Natural killer cell treated with Interleukin-12 subunit alpha and Interleukin-12 subunit beta and Interleukin-15 and Interleukin-18, amount 100 ng/mL, for 72 hours (primary cell): ENCODE data around the gene GPN2. TPM values are rescaled to one million over a fixed set of nuclear protein-coding genes. Genes with fewer than 3 reads are reported as not detected.

Experiments
- ATAC-seq, 2 donors: fragments of 150-1000 bp; cut with Tn5 transposase in 1 of 2; sonication (Bioruptor Pico), chemical (Tn5 transposase) in 1 of 2; 2 replicates each; pipeline ENCODE4 v1.10.0; 2021
- DNase-seq: peaks from one replicate; pipeline ENCODE4 v3.0.0; 2022; ENCODE audit warnings: low spot score
- H3K27ac Mint-ChIP-seq, 2 donors: 1 replicate in 1 of 2; 2 replicates in 1 of 2; pipeline ENCODE4 v1.8.0; 2022; ENCODE audit warnings: mixed read lengths in 2 of 2, mild to moderate bottlenecking in 1 of 2, moderate library complexity in 1 of 2
- H3K27me3 Mint-ChIP-seq, 2 donors: 1 replicate in 1 of 2; 2 replicates in 1 of 2; pipeline ENCODE4 v1.8.0; 2022; ENCODE audit warnings: mixed read lengths in 2 of 2
- H3K36me3 Mint-ChIP-seq: one replicate; pipeline ENCODE4 v1.8.0; 2022; ENCODE audit warnings: mixed read lengths
- H3K4me1 Mint-ChIP-seq, 2 donors: 1 replicate in 1 of 2; 2 replicates in 1 of 2; pipeline ENCODE4 v1.8.0; 2022; ENCODE audit warnings: low read depth in 2 of 2, mixed read lengths in 2 of 2, mild to moderate bottlenecking in 1 of 2
- H3K4me3 Mint-ChIP-seq: one replicate; pipeline ENCODE4 v1.8.0; 2022; ENCODE audit warnings: mixed read lengths
- H3K9me3 Mint-ChIP-seq: 2 replicates; pipeline ENCODE4 v1.8.0; 2022; ENCODE audit warnings: mixed read lengths
- total RNA-seq, 2 donors: library from RNA; stranded (reverse); gene quantifications; one replicate each; pipeline ENCODE4 v1.2.3, GENCODE V29; 2022

The GPN2 gene
- 10 to 100 TPM; 52.6 to 58.0 TPM for total RNA-seq

- DNase-seq = peak; percentile 87
- ATAC-seq = peak; percentile 97
- peaks cover 22 to 27% of the 10 kb centered on the region in 2 donors for H3K4me1 Mint-ChIP-seq
- H3K4me3 Mint-ChIP-seq = peak within 1 kb of the TSS; percentile 98
- H3K27ac Mint-ChIP-seq = peak within 1 kb of the TSS; percentile 95 to 96
- H3K9me3 Mint-ChIP-seq = no peaks in the 10 kb centered on the region
- no peaks in the 10 kb centered on the region for H3K27me3 Mint-ChIP-seq
- peaks cover 24% of the 10 kb centered on the region for H3K36me3 Mint-ChIP-seq
These were observed at the start of gene GPN2 for GRCh38 chr1:26889551-26890466. Gene GPN2, minus strand, starts transcription at chr1:26890283. Its CDS starts 187 bp downstream, at chr1:26890096.

GRCh38 chr1:26938659-26939025 lies 48.6 kb upstream of the GPN2 start:
- ATAC-seq (no peak), DNase-seq (no peak)
- Mint-ChIP-seq H3K27me3 (no peaks in the 10 kb centered on the region), H3K27ac (no peak overlapping the region), H3K9me3 (no peaks in the 10 kb centered on the region), H3K4me1 (peaks cover 0 to 15% of the 10 kb centered on the region in 2 donors), H3K4me3 (no peak overlapping the region), H3K36me3 (no peaks in the 10 kb centered on the region)

GRCh38 chr1:26938004-26938658 lies 48.0 kb upstream of the GPN2 start:
- Mint-ChIP-seq H3K4me1 (peaks cover 0 to 15% of the 10 kb centered on the region in 2 donors), H3K27me3 (no peaks in the 10 kb centered on the region), H3K9me3 (no peaks in the 10 kb centered on the region), H3K4me3 (no peak overlapping the region), H3K27ac (no peak overlapping the region), H3K36me3 (no peaks in the 10 kb centered on the region)
- DNase-seq = no peak
- ATAC-seq = no peak

DNA sequence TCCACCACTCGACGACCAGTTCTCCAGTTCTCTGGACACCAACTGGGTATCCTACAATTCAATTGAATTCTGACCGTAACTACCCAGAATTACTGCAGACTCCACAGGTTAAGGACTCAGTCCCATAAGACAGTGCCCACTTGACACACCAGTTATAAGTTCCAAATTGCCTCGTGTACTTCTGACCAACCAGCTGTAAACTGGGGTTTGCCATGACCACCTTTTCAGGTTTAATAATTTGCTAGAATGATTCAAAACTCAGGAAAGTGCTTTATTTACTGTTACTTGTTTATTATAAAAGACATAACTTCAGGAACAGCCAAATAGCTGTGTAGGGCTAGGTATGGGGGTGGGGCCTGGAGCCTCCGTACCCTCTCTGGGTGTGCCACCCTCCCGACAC lies 46.7 kb upstream of the GPN2 start:
- ATAC-seq (no peak), DNase-seq (no peak)
- Mint-ChIP-seq H3K9me3 (no peaks in the 10 kb centered on the region), H3K27me3 (no peaks in the 10 kb centered on the region), H3K4me1 (peaks cover 0 to 19% of the 10 kb centered on the region in 2 donors), H3K36me3 (no peaks in the 10 kb centered on the region), H3K4me3 (no peak overlapping the region), H3K27ac (no peak overlapping the region)

DNA sequence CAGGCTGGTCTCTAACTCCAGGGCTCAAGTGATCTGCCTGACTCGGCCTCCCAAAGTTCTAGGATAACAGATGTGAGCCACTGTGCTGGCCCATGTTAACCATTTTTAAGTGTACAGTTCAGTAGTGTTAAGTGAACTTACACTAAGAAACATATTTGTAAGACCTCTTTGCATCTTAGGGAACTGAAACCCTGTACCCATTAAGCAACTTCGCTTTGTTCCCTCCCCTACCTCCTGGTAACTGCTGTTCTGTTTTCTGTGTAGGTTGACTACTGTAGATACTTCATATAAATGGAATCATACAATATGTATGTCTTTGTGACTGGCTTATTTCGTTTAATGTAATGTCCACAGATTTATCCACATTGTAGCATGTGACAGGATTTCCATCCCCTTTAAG lies 42.4 kb upstream of the GPN2 start:
- H3K27ac Mint-ChIP-seq = peak overlapping the region in 1 of 2 donors; percentile 50
- no peak for DNase-seq
- H3K4me3 Mint-ChIP-seq = no peak overlapping the region
- H3K36me3 Mint-ChIP-seq = peaks cover 8% of the 10 kb centered on the region
- no peak for ATAC-seq
- H3K27me3 Mint-ChIP-seq = no peaks in the 10 kb centered on the region
- peaks cover 0 to 8% of the 10 kb centered on the region in 2 donors for H3K4me1 Mint-ChIP-seq
- no peaks in the 10 kb centered on the region for H3K9me3 Mint-ChIP-seq

DNA sequence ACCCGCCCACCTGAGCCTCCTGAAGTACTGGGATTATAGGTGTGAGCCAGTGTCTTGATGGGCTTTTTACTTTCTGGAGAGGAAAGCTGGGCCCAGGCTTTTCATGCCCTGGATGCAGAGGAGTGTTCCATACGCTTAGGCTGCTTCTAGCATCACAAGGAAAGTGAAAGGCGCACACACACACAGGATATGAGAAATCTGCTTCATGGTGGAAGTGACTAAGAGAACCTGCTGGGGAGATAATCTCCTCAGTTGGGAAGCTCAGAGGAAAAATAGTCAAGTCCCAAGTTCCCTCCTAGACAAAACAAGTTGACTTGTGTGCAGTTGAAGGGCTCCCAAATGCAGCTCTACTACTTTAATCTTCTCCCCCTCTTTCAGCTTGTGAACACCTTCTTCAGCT lies 33.6 kb upstream of the GPN2 start:
- H3K27me3 Mint-ChIP-seq = no peaks in the 10 kb centered on the region
- DNase-seq (no peak), ATAC-seq (no peak)
- no peaks in the 10 kb centered on the region for H3K9me3 Mint-ChIP-seq
- H3K4me3 Mint-ChIP-seq = peak overlapping the region; percentile 88
- H3K4me1 Mint-ChIP-seq = peaks cover 39 to 45% of the 10 kb centered on the region in 2 donors
- peaks cover 19% of the 10 kb centered on the region for H3K36me3 Mint-ChIP-seq
- peak overlapping the region; percentile 79 to 82 for H3K27ac Mint-ChIP-seq

DNA sequence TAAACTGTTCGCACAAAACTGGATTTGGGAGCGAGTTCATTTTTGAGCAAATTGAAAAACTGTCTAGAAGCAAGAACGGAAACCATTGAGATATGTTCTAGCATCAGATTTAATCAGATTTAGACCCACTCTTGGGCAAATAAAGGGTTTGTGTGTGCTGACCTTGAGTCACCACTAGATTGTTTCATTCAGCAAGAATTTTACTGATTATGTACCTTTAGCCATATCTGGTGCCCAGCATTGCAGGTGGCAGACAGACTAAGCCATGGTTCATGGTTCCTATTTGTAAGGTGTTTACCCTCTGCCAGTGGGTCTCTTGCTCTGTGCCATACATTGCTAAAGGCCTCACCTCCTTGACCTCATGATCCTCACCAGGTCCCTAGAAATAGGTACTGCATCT lies 32.8 kb upstream of the GPN2 start:
- Mint-ChIP-seq H3K4me1 (peaks cover 39 to 45% of the 10 kb centered on the region in 2 donors), H3K27ac (peak overlapping the region; percentile 79 to 97), H3K4me3 (peak overlapping the region; percentile 88), H3K36me3 (peaks cover 13% of the 10 kb centered on the region), H3K9me3 (no peaks in the 10 kb centered on the region), H3K27me3 (no peaks in the 10 kb centered on the region)
- ATAC-seq (no peak), DNase-seq (no peak)

- Mint-ChIP-seq H3K36me3 (peaks cover 12% of the 10 kb centered on the region), H3K27ac (peak overlapping the region; percentile 79 to 97), H3K27me3 (no peaks in the 10 kb centered on the region), H3K4me3 (peak overlapping the region; percentile 88), H3K4me1 (peaks cover 39 to 45% of the 10 kb centered on the region in 2 donors), H3K9me3 (no peaks in the 10 kb centered on the region)
- DNase-seq (no peak), ATAC-seq (no peak)
These were observed 32.3 kb upstream of the GPN2 start for GRCh38 chr1:26922431-26922729.

- H3K27me3 Mint-ChIP-seq = no peaks in the 10 kb centered on the region
- H3K36me3 Mint-ChIP-seq = peaks cover 8% of the 10 kb centered on the region
- peak; percentile 97 to 98 for ATAC-seq
- H3K27ac Mint-ChIP-seq = peak within 1 kb of the TSS; percentile 79 to 97
- no peaks in the 10 kb centered on the region for H3K9me3 Mint-ChIP-seq
- DNase-seq = peak; percentile 97
- peak within 1 kb of the TSS; percentile 88 for H3K4me3 Mint-ChIP-seq
- H3K4me1 Mint-ChIP-seq = peaks cover 35 to 41% of the 10 kb centered on the region in 2 donors
These were observed 31.7 kb upstream of the GPN2 start, which contains the start of gene NUDC for GRCh38 chr1:26921540-26922430. Gene NUDC, plus strand, starts transcription at chr1:26921743. Its CDS starts 106 bp downstream, at chr1:26921849.

DNA sequence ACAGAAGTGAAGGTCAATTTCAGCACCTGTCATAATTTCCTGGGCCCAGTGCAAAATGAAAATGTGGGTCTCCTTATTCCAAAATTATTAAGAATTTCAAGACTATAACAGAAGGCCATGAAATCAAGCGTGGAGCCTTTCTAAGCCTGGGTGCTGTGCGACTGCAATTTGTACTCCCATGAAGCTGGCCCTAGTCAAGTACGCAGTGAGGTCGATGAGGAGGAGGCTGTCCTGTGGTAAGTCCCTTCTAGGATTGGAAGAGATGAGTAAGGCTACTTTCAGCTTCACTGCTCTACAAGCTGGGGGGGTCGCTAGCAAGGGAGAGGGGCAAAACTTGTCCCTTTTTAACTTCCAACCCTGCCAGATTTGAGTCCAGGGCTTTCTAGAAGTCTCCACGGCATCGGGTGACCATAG lies 31.1 kb upstream of the GPN2 start:
- Mint-ChIP-seq H3K36me3 (peaks cover 6% of the 10 kb centered on the region), H3K27ac (peak overlapping the region; percentile 79 to 97), H3K9me3 (no peaks in the 10 kb centered on the region), H3K4me3 (peak overlapping the region; percentile 88), H3K4me1 (peaks cover 35 to 40% of the 10 kb centered on the region in 2 donors), H3K27me3 (no peaks in the 10 kb centered on the region)
- DNase-seq = no peak
- peak; percentile 41 to 51 for ATAC-seq

- no peak overlapping the region for H3K27ac Mint-ChIP-seq
- no peaks in the 10 kb centered on the region for H3K9me3 Mint-ChIP-seq
These were observed 25.2 kb upstream of the GPN2 start for GRCh38 chr1:26915204-26915842.

GRCh38 chr1:26913754-26914619 lies 23.9 kb upstream of the GPN2 start, which contains the start of gene NR0B2:
Gene NR0B2, minus strand, starts transcription at chr1:26913975. Its CDS starts 35 bp downstream, at chr1:26913940.
- H3K4me3 Mint-ChIP-seq = no peak within 1 kb of the TSS
- no peaks in the 10 kb centered on the region for H3K4me1 Mint-ChIP-seq
- no peak for DNase-seq
- no peak within 1 kb of the TSS for H3K27ac Mint-ChIP-seq
- no peaks in the 10 kb centered on the region for H3K9me3 Mint-ChIP-seq
- no peaks in the 10 kb centered on the region for H3K27me3 Mint-ChIP-seq
- no peak for ATAC-seq
- H3K36me3 Mint-ChIP-seq = no peaks in the 10 kb centered on the region

More at GRCh38 chr1:26915204-26915842, 25.2 kb upstream of the GPN2 start:
- no peaks in the 10 kb centered on the region for H3K36me3 Mint-ChIP-seq
- DNase-seq = no peak
- peaks cover 1 to 8% of the 10 kb centered on the region in 2 donors for H3K4me1 Mint-ChIP-seq
- no peak for ATAC-seq
- H3K4me3 Mint-ChIP-seq = no peak overlapping the region
- H3K27me3 Mint-ChIP-seq = no peaks in the 10 kb centered on the region
